Measurements from ENCODE around the gene RPL7A. TPM values are rescaled to one million over a fixed set of nuclear protein-coding genes. Genes with fewer than 3 reads are reported as not detected.
A peak's percentile ranks its signal among the peaks of the same experiment; 100 is the strongest.
"Not testable (repeated sequence)": the region's sequence is repeated elsewhere in the genome, so short reads cannot be mapped to it uniquely, and the experiment has no call there.

RPL7A gene
- total RNA-seq (2014; rRNA removed; shearing (Covaris generic); ENCODE audit: low replicate concordance), result 2,766 and 2,991 TPM in 2 replicates

GRCh38 chr9:133347985-133348717 is at the start of gene RPL7A, which contains the start of gene MED22:
RPL7A (plus strand) TSS chr9:133348218; CDS start chr9:133348244, 26 bp downstream.
MED22 (minus strand) TSS chr9:133348131; CDS start chr9:133346662, 1,469 bp downstream.
- peak; percentile 92 for DNase-seq
- no peaks in the 10 kb centered on the region for H3K27me3 ChIP-seq
- H3K4me3 ChIP-seq, result peak within 1 kb of the TSS; percentile 97
- H3K36me3 ChIP-seq, result peaks cover 84% of the 10 kb centered on the region
- no peaks in the 10 kb centered on the region for H3K9me3 ChIP-seq

- not testable (repeated sequence) for DNase-seq, H3K9me3 ChIP-seq, H3K4me3 ChIP-seq, H3K36me3 ChIP-seq, H3K27me3 ChIP-seq
Measured at GRCh38 chr9:133299996-133300395, 48.0 kb upstream of the RPL7A start.

GRCh38 chr9:133301253-133302230 is 46.5 kb upstream of the RPL7A start:
- no peak for DNase-seq
- peaks cover 3% of the 10 kb centered on the region; the same call in 1 of the 2 replicates for H3K27me3 ChIP-seq
- no peak overlapping the region for H3K4me3 ChIP-seq
- no peaks in the 10 kb centered on the region for H3K36me3 ChIP-seq
- no peaks in the 10 kb centered on the region for H3K9me3 ChIP-seq

- DNase-seq, result no peak
- Histone ChIP-seq H3K9me3 (no peaks in the 10 kb centered on the region), H3K36me3 (no peaks in the 10 kb centered on the region)
Measured at GRCh38 chr9:133303266-133304157, 44.5 kb upstream of the RPL7A start.

GRCh38 chr9:133304158-133304470 is 43.9 kb upstream of the RPL7A start:
- H3K4me3 ChIP-seq, result no peak overlapping the region

More at GRCh38 chr9:133303266-133304157, 44.5 kb upstream of the RPL7A start:
- no peak overlapping the region for H3K4me3 ChIP-seq
- no peaks in the 10 kb centered on the region for H3K27me3 ChIP-seq

GRCh38 chr9:133304477-133305377 is 43.3 kb upstream of the RPL7A start:
- DNase-seq, result no peak
- Histone ChIP-seq H3K27me3 (no peaks in the 10 kb centered on the region), H3K9me3 (peaks cover 5% of the 10 kb centered on the region), H3K36me3 (no peaks in the 10 kb centered on the region), H3K4me3 (no peak overlapping the region)

More at GRCh38 chr9:133304158-133304470, 43.9 kb upstream of the RPL7A start:
- H3K9me3 ChIP-seq, result no peaks in the 10 kb centered on the region; the same call in 1 of the 2 replicates
- H3K27me3 ChIP-seq, result no peaks in the 10 kb centered on the region
- no peaks in the 10 kb centered on the region for H3K36me3 ChIP-seq
- no peak for DNase-seq

GRCh38 chr9:133305731-133306130 is 42.3 kb upstream of the RPL7A start:
- H3K27me3 ChIP-seq, result no peaks in the 10 kb centered on the region
- no peaks in the 10 kb centered on the region for H3K36me3 ChIP-seq
- H3K4me3 ChIP-seq, result no peak overlapping the region
- H3K9me3 ChIP-seq, result peaks cover 6% of the 10 kb centered on the region
- DNase-seq, result no peak

- DNase-seq, result peak; percentile 13
- no peak overlapping the region for H3K4me3 ChIP-seq
- H3K9me3 ChIP-seq, result peaks cover 6% of the 10 kb centered on the region
- H3K27me3 ChIP-seq, result no peaks in the 10 kb centered on the region
- no peaks in the 10 kb centered on the region for H3K36me3 ChIP-seq
Measured at GRCh38 chr9:133306242-133307204, 41.5 kb upstream of the RPL7A start.

- no peak overlapping the region for H3K4me3 ChIP-seq
- H3K36me3 ChIP-seq, result no peaks in the 10 kb centered on the region
- no peaks in the 10 kb centered on the region for H3K27me3 ChIP-seq
- H3K9me3 ChIP-seq, result peaks cover 6% of the 10 kb centered on the region
- no peak for DNase-seq
Measured at GRCh38 chr9:133307301-133307700, 40.7 kb upstream of the RPL7A start.

GRCh38 chr9:133309608-133310007 is 38.4 kb upstream of the RPL7A start:
- no peaks in the 10 kb centered on the region for H3K36me3 ChIP-seq
- peaks cover 6% of the 10 kb centered on the region for H3K9me3 ChIP-seq
- H3K27me3 ChIP-seq, result no peaks in the 10 kb centered on the region
- no peak overlapping the region for H3K4me3 ChIP-seq
- no peak for DNase-seq

- Histone ChIP-seq H3K36me3 (no peaks in the 10 kb centered on the region), H3K9me3 (no peaks in the 10 kb centered on the region), H3K27me3 (no peaks in the 10 kb centered on the region), H3K4me3 (no peak overlapping the region)
- DNase-seq, result no peak
Measured at GRCh38 chr9:133315997-133316396, 32.0 kb upstream of the RPL7A start.

GRCh38 chr9:133317551-133317950 is 30.5 kb upstream of the RPL7A start:
- not testable (repeated sequence) for H3K27me3 ChIP-seq, H3K36me3 ChIP-seq

GRCh38 chr9:133320421-133320881 is 27.6 kb upstream of the RPL7A start:
- no peaks in the 10 kb centered on the region for H3K27me3 ChIP-seq
- no peaks in the 10 kb centered on the region for H3K9me3 ChIP-seq
- no peak for DNase-seq
- no peak overlapping the region for H3K4me3 ChIP-seq
- H3K36me3 ChIP-seq, result no peaks in the 10 kb centered on the region

More at GRCh38 chr9:133317551-133317950, 30.5 kb upstream of the RPL7A start:
- not testable (repeated sequence) for DNase-seq, H3K9me3 ChIP-seq, H3K4me3 ChIP-seq

- no peaks in the 10 kb centered on the region for H3K36me3 ChIP-seq
- no peak overlapping the region for H3K4me3 ChIP-seq
- no peaks in the 10 kb centered on the region for H3K9me3 ChIP-seq
- no peak for DNase-seq
- no peaks in the 10 kb centered on the region for H3K27me3 ChIP-seq
Measured at GRCh38 chr9:133321411-133321935, 26.5 kb upstream of the RPL7A start.

Data from MG63 (cell line).